HepG2 (cell line): ENCODE data around the gene EVA1A. TPM values are rescaled to one million over a fixed set of nuclear protein-coding genes. Genes with fewer than 3 reads are reported as not detected.

Experiments used
- ARNT2 ChIP-seq: sonication (generic); formaldehyde crosslinking; IDR thresholded peaks from 2 replicates; pipeline ENCODE4 v1.8.0; 2022; ENCODE audit warnings: mild to moderate bottlenecking, low read depth, missing genetic modification reagents, moderate library complexity
- CAMTA2 ChIP-seq: sonication (generic); formaldehyde crosslinking; IDR thresholded peaks from 2 replicates; pipeline ENCODE4 v1.4.0; 2020; ENCODE audit warnings: mild to moderate bottlenecking, missing genetic modification reagents, borderline replicate concordance
- CREM ChIP-seq, 2 experiments: sonication (generic) in 1 of 2; formaldehyde crosslinking in 1 of 2; IDR thresholded peaks; 2 replicates each; pipeline versions ENCODE4 v1.4.0 to v1.6.1; 2016 to 2020; ENCODE audit warnings: antibody characterized with exemption in 1 of 2, mild to moderate bottlenecking in 1 of 2, missing genetic modification reagents in 1 of 2
- FOXP1 ChIP-seq, 2 experiments: fragments of 450-650 bp in 1 of 2; IDR thresholded peaks; 2 replicates each; pipeline ENCODE4 v1.6.1; 2017 to 2018; ENCODE audit warnings: antibody characterized with exemption in 1 of 2
- KLF6 ChIP-seq: IDR thresholded peaks from 2 replicates; pipeline ENCODE4 v1.8.0; 2016; ENCODE audit warnings: missing biosample characterization, missing genetic modification reagents
- MAZ ChIP-seq, 2 experiments: sonication (generic) in 1 of 2; formaldehyde crosslinking in 1 of 2; IDR thresholded peaks; 2 replicates each; pipeline versions ENCODE4 v1.5.0 to v1.6.1; 2012 to 2020; ENCODE audit warnings: low read depth in 2 of 2, mild to moderate bottlenecking in 2 of 2, borderline replicate concordance in 1 of 2, improper control_type of control experiment in 1 of 2, low read length in 1 of 2, missing genetic modification reagents in 1 of 2, moderate library complexity in 1 of 2
- POGZ ChIP-seq: sonication (generic); formaldehyde crosslinking; IDR thresholded peaks from 2 replicates; pipeline ENCODE4 v1.4.0; 2020; ENCODE audit warnings: mild to moderate bottlenecking, missing genetic modification reagents
- RARG ChIP-seq: sonication (generic); formaldehyde crosslinking; IDR thresholded peaks from 2 replicates; pipeline ENCODE4 v1.4.0; 2020; ENCODE audit warnings: low read depth, mild to moderate bottlenecking, missing genetic modification reagents
- SNAI1 ChIP-seq: sonication (generic); formaldehyde crosslinking; IDR thresholded peaks from 2 replicates; pipeline ENCODE4 v1.5.0; 2020; ENCODE audit warnings: mild to moderate bottlenecking, missing genetic modification reagents, borderline replicate concordance
- SOX13 ChIP-seq, 3 experiments: fragments of 450-650 bp in 1 of 3; sonication (generic) in 1 of 3; formaldehyde crosslinking in 1 of 3; IDR thresholded peaks in 2 of 3; conservative IDR thresholded peaks in 1 of 3; 2 replicates each; pipeline versions ENCODE4 v1.5.0 to v1.6.1; 2016 to 2020; ENCODE audit warnings: antibody characterized with exemption in 1 of 3, mild to moderate bottlenecking in 1 of 3, missing compliant biosample characterization in 1 of 3, missing genetic modification reagents in 1 of 3, moderate library complexity in 1 of 3
- SSRP1 ChIP-seq: IDR thresholded peaks from 2 replicates; pipeline ENCODE4 v1.6.1; 2016; ENCODE audit warnings: control low read depth
- STAT5B ChIP-seq: sonication (generic); formaldehyde crosslinking; IDR thresholded peaks from 2 replicates; pipeline ENCODE4 v1.4.0; 2020; ENCODE audit warnings: missing genetic modification reagents
- TEF ChIP-seq: sonication (generic); formaldehyde crosslinking; IDR thresholded peaks from 2 replicates; pipeline ENCODE4 v1.5.0; 2020; ENCODE audit warnings: missing genetic modification reagents
- ZBTB42 ChIP-seq: sonication (generic); formaldehyde crosslinking; IDR thresholded peaks from 2 replicates; pipeline ENCODE4 v1.5.0; 2020; ENCODE audit warnings: mild to moderate bottlenecking, missing genetic modification reagents
- ZNF331 ChIP-seq: sonication (generic); formaldehyde crosslinking; IDR thresholded peaks from 2 replicates; pipeline ENCODE4 v1.4.0; 2020; ENCODE audit warnings: missing genetic modification reagents
- ZNF343 ChIP-seq: sonication (generic); formaldehyde crosslinking; IDR thresholded peaks from 2 replicates; pipeline ENCODE4 v1.4.0; 2020; ENCODE audit warnings: mild to moderate bottlenecking, missing genetic modification reagents
- ZNF614 ChIP-seq: IDR thresholded peaks from 2 replicates; pipeline ENCODE4 v1.6.1; 2018; ENCODE audit warnings: missing biosample characterization, missing genetic modification reagents, inconsistent platforms, borderline replicate concordance
- ZSCAN30 ChIP-seq: sonication (generic); formaldehyde crosslinking; IDR thresholded peaks from 2 replicates; pipeline ENCODE4 v1.5.0; 2020; ENCODE audit warnings: mild to moderate bottlenecking, missing genetic modification reagents
- polyA plus RNA-seq, 8 experiments: library from polyadenylated mRNA; depleted of rRNA in 3 of 8; stranded (reverse) in 7 of 8; unstranded in 1 of 8; fragments of >200 nt; fragmentation: Illumina TruSeq in 4 of 8; extraction: Trizol in 4 of 8; gene quantifications; 2 replicates each; pipeline versions ENCODE4 v1.2.1 to v1.2.3, GENCODE V29; 2011 to 2016; ENCODE audit warnings: low read depth in 4 of 8, missing spikeins in 1 of 8, mixed read lengths in 1 of 8; ENCODE audit not compliant: insufficient read depth in 1 of 8
- total RNA-seq, 5 experiments: library from RNA; depleted of rRNA; stranded (reverse); fragments of >200 nt; fragmentation: Illumina TruSeq; extraction: Trizol; gene quantifications; 2 replicates each; pipeline ENCODE4 v1.2.3, GENCODE V29; 2016; ENCODE audit warnings: low read depth in 1 of 5
- TF ChIP-seq, protein P1 (sequence below): IDR thresholded peaks from 2 replicates; pipeline ENCODE4 v1.6.1; 2016; ENCODE audit warnings: low read depth
- TF ChIP-seq, protein P2 (sequence below): sonication (generic); formaldehyde crosslinking; IDR thresholded peaks from 2 replicates; pipeline ENCODE4 v1.5.1; 2020; ENCODE audit warnings: mild to moderate bottlenecking, missing genetic modification reagents, moderate library complexity
- TF ChIP-seq, protein P3 (sequence below): conservative IDR thresholded peaks from 2 replicates; pipeline ENCODE4 v1.6.1; 2018; ENCODE audit warnings: missing genetic modification reagents

EVA1A gene
- total and polyA plus RNA-seq, 2 of the 13 experiments (the other 11 are each of a cell fraction or from before 2014, with no cell fraction given), result 57.5 to 57.8 TPM

DNA sequence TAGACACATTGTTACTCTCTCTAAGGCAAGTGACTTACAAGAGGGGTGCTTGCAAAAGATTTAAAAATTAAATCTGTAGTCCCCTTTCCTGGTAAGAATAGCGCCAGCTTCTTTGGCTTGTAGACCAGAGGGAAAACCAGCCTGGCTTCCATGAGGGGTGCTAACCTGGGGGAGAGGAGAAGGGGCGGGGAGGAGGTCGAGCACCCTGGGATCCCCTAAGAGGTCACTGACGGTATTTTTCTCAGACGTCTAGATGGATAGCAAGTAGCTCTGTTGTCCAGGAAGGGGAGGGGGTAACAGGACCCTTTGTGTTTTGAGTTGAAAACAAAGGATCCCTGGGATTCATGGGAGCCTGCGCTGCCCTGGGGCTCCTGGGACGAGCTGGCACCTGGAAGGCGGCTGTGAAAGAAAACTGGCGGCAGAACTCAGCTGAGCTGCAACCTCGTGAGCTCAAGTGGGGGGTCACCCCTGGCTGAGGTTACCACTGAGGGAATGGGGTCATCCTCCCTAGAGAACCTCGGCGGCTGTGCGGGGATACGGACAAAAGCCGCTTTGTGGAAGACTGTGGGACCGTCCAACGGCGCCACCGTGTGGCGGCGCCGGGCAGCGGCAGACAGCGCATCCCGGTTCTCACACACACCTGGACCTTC, 48.1 kb upstream of the EVA1A start (continued):
- TF ChIP-seq CREM (IDR thresholded peaks at IDR 0.05) (0 out of 2 replicates have a peak, but pooled peaks have one; percentile 25), CREM (CRISPR knock-in tag; IDR thresholded peaks at IDR 0.05) (no peak), ZNF331 (no peak), ZSCAN30 (CRISPR knock-in tag) (no peak), SSRP1 (CRISPR knock-in tag) (no peak; the same call in 1 of the 2 replicates), TEF (CRISPR knock-in tag) (no peak), RARG (no peak), STAT5B (CRISPR knock-in tag) (no peak), ZNF343 (CRISPR knock-in tag) (0 out of 2 replicates have a peak, but pooled peaks have one; percentile 41), MAZ (IDR thresholded peaks at IDR 0.05; ENCODE audit: borderline replicate concordance, low read depth, low read length) (no peak), MAZ (CRISPR knock-in tag; IDR thresholded peaks at IDR 0.05; ENCODE audit: low read depth) (no peak; the same call in 1 of the 2 replicates), CAMTA2 (no peak; the same call in 1 of the 2 replicates), POGZ (CRISPR knock-in tag) (peak; percentile 73), ARNT2 (CRISPR knock-in tag) (peak; percentile 78; the same call in 1 of the 2 replicates), ZNF614 (peak; percentile 75), SOX13 (IDR thresholded peaks at IDR 0.05) (no peak), SOX13 (CRISPR knock-in tag; conservative IDR thresholded peaks at IDR 0.05 in 1 of 2, IDR thresholded peaks at IDR 0.05 in 1 of 2) (peak in 1 of 2 experiments; percentile 45; a peak in 1 of 4 replicates), SNAI1 (CRISPR knock-in tag) (no peak), KLF6 (no peak; the same call in 1 of the 2 replicates), ZBTB42 (CRISPR knock-in tag) (no peak), FOXP1 (IDR thresholded peaks at IDR 0.05) (no peak), FOXP1 (CRISPR knock-in tag; IDR thresholded peaks at IDR 0.05) (no peak)
- TF ChIP-seq, protein P1, sequence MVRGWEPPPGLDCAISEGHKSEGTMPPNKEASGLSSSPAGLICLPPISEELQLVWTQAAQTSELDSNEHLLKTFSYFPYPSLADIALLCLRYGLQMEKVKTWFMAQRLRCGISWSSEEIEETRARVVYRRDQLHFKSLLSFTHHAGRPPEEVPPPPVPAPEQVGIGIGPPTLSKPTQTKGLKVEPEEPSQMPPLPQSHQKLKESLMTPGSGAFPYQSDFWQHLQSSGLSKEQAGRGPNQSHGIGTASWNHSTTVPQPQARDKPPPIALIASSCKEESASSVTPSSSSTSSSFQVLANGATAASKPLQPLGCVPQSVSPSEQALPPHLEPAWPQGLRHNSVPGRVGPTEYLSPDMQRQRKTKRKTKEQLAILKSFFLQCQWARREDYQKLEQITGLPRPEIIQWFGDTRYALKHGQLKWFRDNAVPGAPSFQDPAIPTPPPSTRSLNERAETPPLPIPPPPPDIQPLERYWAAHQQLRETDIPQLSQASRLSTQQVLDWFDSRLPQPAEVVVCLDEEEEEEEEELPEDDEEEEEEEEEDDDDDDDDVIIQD (CRISPR knock-in tag), result peak; percentile 51; the same call in 1 of the 2 replicates
- TF ChIP-seq, protein P2, sequence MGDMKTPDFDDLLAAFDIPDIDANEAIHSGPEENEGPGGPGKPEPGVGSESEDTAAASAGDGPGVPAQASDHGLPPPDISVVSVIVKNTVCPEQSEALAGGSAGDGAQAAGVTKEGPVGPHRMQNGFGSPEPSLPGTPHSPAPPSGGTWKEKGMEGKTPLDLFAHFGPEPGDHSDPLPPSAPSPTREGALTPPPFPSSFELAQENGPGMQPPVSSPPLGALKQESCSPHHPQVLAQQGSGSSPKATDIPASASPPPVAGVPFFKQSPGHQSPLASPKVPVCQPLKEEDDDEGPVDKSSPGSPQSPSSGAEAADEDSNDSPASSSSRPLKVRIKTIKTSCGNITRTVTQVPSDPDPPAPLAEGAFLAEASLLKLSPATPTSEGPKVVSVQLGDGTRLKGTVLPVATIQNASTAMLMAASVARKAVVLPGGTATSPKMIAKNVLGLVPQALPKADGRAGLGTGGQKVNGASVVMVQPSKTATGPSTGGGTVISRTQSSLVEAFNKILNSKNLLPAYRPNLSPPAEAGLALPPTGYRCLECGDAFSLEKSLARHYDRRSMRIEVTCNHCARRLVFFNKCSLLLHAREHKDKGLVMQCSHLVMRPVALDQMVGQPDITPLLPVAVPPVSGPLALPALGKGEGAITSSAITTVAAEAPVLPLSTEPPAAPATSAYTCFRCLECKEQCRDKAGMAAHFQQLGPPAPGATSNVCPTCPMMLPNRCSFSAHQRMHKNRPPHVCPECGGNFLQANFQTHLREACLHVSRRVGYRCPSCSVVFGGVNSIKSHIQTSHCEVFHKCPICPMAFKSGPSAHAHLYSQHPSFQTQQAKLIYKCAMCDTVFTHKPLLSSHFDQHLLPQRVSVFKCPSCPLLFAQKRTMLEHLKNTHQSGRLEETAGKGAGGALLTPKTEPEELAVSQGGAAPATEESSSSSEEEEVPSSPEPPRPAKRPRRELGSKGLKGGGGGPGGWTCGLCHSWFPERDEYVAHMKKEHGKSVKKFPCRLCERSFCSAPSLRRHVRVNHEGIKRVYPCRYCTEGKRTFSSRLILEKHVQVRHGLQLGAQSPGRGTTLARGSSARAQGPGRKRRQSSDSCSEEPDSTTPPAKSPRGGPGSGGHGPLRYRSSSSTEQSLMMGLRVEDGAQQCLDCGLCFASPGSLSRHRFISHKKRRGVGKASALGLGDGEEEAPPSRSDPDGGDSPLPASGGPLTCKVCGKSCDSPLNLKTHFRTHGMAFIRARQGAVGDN, result peak; percentile 97
- TF ChIP-seq, protein P3, sequence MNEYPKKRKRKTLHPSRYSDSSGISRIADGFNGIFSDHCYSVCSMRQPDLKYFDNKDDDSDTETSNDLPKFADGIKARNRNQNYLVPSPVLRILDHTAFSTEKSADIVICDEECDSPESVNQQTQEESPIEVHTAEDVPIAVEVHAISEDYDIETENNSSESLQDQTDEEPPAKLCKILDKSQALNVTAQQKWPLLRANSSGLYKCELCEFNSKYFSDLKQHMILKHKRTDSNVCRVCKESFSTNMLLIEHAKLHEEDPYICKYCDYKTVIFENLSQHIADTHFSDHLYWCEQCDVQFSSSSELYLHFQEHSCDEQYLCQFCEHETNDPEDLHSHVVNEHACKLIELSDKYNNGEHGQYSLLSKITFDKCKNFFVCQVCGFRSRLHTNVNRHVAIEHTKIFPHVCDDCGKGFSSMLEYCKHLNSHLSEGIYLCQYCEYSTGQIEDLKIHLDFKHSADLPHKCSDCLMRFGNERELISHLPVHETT (CRISPR knock-in tag), result 0 out of 2 replicates have a peak, but pooled peaks have one; percentile 22
